H1 (cell line): ENCODE measurements around the gene USP7. TPM values are rescaled to one million over a fixed set of nuclear protein-coding genes. Genes with fewer than 3 reads are reported as not detected.

Experiments used
- CTCF ChIA-PET: fragments of 300-600 bp; sonication (Branson Sonifier 250); formaldehyde crosslinking; loops from one replicate; lab custom pipeline; 2021; ENCODE audit not compliant: partially characterized antibody; lab: Charles Lee
- POLR2A ChIA-PET: fragments of 300-600 bp; sonication (Branson Sonifier 250); formaldehyde crosslinking; loops from one replicate; lab custom pipeline; 2021; ENCODE audit warnings: inconsistent platforms; ENCODE audit not compliant: partially characterized antibody; lab: Charles Lee
- DNase-seq, 2 experiments: peaks; one replicate each; pipeline versions ENCODE4 v3.0.0 to v3.0.0-alpha.2; 2010 to 2022; ENCODE audit warnings: low spot score in 2 of 2, low read depth in 1 of 2, mixed read lengths in 1 of 2
- FAIRE-seq: peaks from 2 replicates; lab custom pipeline; 2011; peaks lifted over from hg19 to GRCh38; lab: Jason Lieb, UNC
- H2AFZ ChIP-seq: 2 replicates; pipeline ENCODE4 v1.8.1; 2012; ENCODE audit warnings: low read length, inconsistent platforms
- H2AK5ac ChIP-seq: 2 replicates; pipeline ENCODE4 v1.6.1; 2013; ENCODE audit warnings: low read depth, low read length
- H2BK120ac ChIP-seq: replicated peaks from 2 replicates; pipeline ENCODE3; 2013; ENCODE audit warnings: low read depth, low read length, inconsistent platforms
- H2BK12ac ChIP-seq: 2 replicates; pipeline ENCODE4 v1.6.1; 2013; ENCODE audit warnings: low read depth, low read length
- H2BK15ac ChIP-seq: 2 replicates; pipeline ENCODE4 v1.6.1; 2013; ENCODE audit warnings: low read length
- H2BK20ac ChIP-seq: 2 replicates; pipeline ENCODE4 v1.6.1; 2013; ENCODE audit warnings: low read length
- H2BK5ac ChIP-seq: 2 replicates; pipeline ENCODE4 v1.6.1; 2013; ENCODE audit warnings: low read depth, low read length
- H3K14ac ChIP-seq: 2 replicates; pipeline ENCODE4 v1.6.1; 2013; ENCODE audit warnings: inconsistent platforms; ENCODE audit not compliant: insufficient read length
- H3K18ac ChIP-seq: 2 replicates; pipeline ENCODE4 v1.6.1; 2013; ENCODE audit warnings: low read length; ENCODE audit errors: extremely low read depth
- H3K23ac ChIP-seq: 2 replicates; pipeline ENCODE4 v1.6.1; 2013; ENCODE audit warnings: inconsistent platforms; ENCODE audit not compliant: insufficient read length
- H3K23me2 ChIP-seq: 2 replicates; pipeline ENCODE4 v1.6.1; 2013; ENCODE audit warnings: low read depth, low read length
- H3K27ac ChIP-seq: 2 replicates; pipeline ENCODE4 v1.6.1; 2011; ENCODE audit warnings: low read depth, low read length, inconsistent platforms
- H3K27me3 ChIP-seq, 4 experiments: replicated peaks in 1 of 4; 1 replicate in 1 of 4; 2 replicates in 3 of 4; pipeline versions ENCODE4 v1.6.1 to v1.8.1; 2011 to 2013; ENCODE audit warnings: low read length in 3 of 4, mild to moderate bottlenecking in 3 of 4, inconsistent platforms in 2 of 4, mixed read lengths in 2 of 4, moderate library complexity in 1 of 4; ENCODE audit not compliant: control insufficient read depth in 3 of 4, insufficient read depth in 3 of 4; ENCODE audit errors: extremely low read depth in 1 of 4
- H3K36me3 ChIP-seq, 4 experiments: 2 replicates each; pipeline versions ENCODE4 v1.6.1 to v1.8.1; 2011 to 2013; ENCODE audit warnings: mild to moderate bottlenecking in 4 of 4, low read length in 3 of 4, moderate library complexity in 2 of 4, control low read depth in 1 of 4, inconsistent platforms in 1 of 4; ENCODE audit not compliant: insufficient read depth in 4 of 4, control insufficient read depth in 2 of 4
- H3K4ac ChIP-seq: replicated peaks from 2 replicates; pipeline ENCODE3; 2013; ENCODE audit warnings: low read length, low read depth, mixed read lengths, inconsistent platforms; ENCODE audit not compliant: insufficient read length
- H3K4me1 ChIP-seq, 4 experiments: replicated peaks in 1 of 4; 1 replicate in 1 of 4; 2 replicates in 3 of 4; pipeline versions ENCODE4 v1.6.1 to v1.8.1; 2011 to 2013; ENCODE audit warnings: low read length in 3 of 4, inconsistent platforms in 2 of 4, mixed read lengths in 1 of 4; ENCODE audit not compliant: insufficient read depth in 4 of 4, control insufficient read depth in 3 of 4
- H3K4me2 ChIP-seq, 2 experiments: 2 replicates each; pipeline versions ENCODE4 v1.6.1 to v1.8.1; 2011 to 2013; ENCODE audit warnings: low read depth in 2 of 2, low read length in 2 of 2, control low read depth in 1 of 2, inconsistent platforms in 1 of 2, mild to moderate bottlenecking in 1 of 2; ENCODE audit not compliant: insufficient read depth in 1 of 2
- H3K4me3 ChIP-seq, 4 experiments: fragments of 200-600, 300-600 bp in 1 of 4; sonication (generic), shearing (Covaris generic), sonication (Bioruptor Twin) in 1 of 4; 2 replicates each; pipeline versions ENCODE4 v1.5.1 to v1.8.1; 2011 to 2016; ENCODE audit warnings: low read length in 4 of 4, low read depth in 3 of 4, control low read depth in 2 of 4, inconsistent platforms in 2 of 4, mild to moderate bottlenecking in 2 of 4, mixed read lengths in 1 of 4, moderate library complexity in 1 of 4; ENCODE audit not compliant: insufficient read depth in 2 of 4; ENCODE audit errors: extremely low read depth in 1 of 4
- H3K56ac ChIP-seq: replicated peaks from 2 replicates; pipeline ENCODE3; 2013; ENCODE audit warnings: low read depth, mild to moderate bottlenecking, mixed read lengths, low read length, inconsistent platforms; ENCODE audit not compliant: insufficient read length
- H3K79me1 ChIP-seq: 2 replicates; pipeline ENCODE4 v1.6.1; 2013; ENCODE audit warnings: low read depth, low read length, control low read depth
- H3K79me2 ChIP-seq, 2 experiments: 2 replicates each; pipeline versions ENCODE4 v1.6.1 to v1.8.1; 2012 to 2013; ENCODE audit warnings: low read length in 2 of 2, mild to moderate bottlenecking in 2 of 2, inconsistent platforms in 1 of 2; ENCODE audit not compliant: insufficient read depth in 2 of 2, control insufficient read depth in 1 of 2
- H3K9ac ChIP-seq, 4 experiments: replicated peaks in 1 of 4; 1 replicate in 1 of 4; 2 replicates in 3 of 4; pipeline versions ENCODE4 v1.6.1 to v1.8.1; 2011 to 2013; ENCODE audit warnings: low read depth in 3 of 4, low read length in 3 of 4, control low read depth in 2 of 4, mild to moderate bottlenecking in 2 of 4, moderate library complexity in 2 of 4, inconsistent platforms in 1 of 4; ENCODE audit errors: extremely low read depth in 1 of 4
- H3K9me3 ChIP-seq, 2 experiments: 2 replicates each; pipeline versions ENCODE4 v1.6.1 to v1.8.1; 2012 to 2013; ENCODE audit warnings: mild to moderate bottlenecking in 2 of 2, moderate library complexity in 2 of 2, control low read depth in 1 of 2, inconsistent platforms in 1 of 2, low read depth in 1 of 2, low read length in 1 of 2, mixed read lengths in 1 of 2; ENCODE audit not compliant: insufficient read depth in 2 of 2
- H4K20me1 ChIP-seq, 2 experiments: replicated peaks in 1 of 2; 2 replicates each; pipeline versions ENCODE3 to v1.8.1; 2011 to 2013; ENCODE audit warnings: inconsistent platforms in 2 of 2, low read length in 2 of 2, mild to moderate bottlenecking in 1 of 2; ENCODE audit not compliant: insufficient read depth in 2 of 2, control insufficient read depth in 1 of 2
- H4K5ac ChIP-seq: 2 replicates; pipeline ENCODE4 v1.6.1; 2013; ENCODE audit warnings: low read length, low read depth, mixed read lengths, inconsistent platforms; ENCODE audit not compliant: insufficient read length
- H4K8ac ChIP-seq: 2 replicates; pipeline ENCODE4 v1.8.0; 2013; ENCODE audit warnings: mild to moderate bottlenecking, moderate library complexity, low read length, inconsistent platforms; ENCODE audit not compliant: insufficient read depth; ENCODE audit errors: extremely low read depth
- H4K91ac ChIP-seq: replicated peaks from 2 replicates; pipeline ENCODE3; 2013; ENCODE audit warnings: low read length, mixed read lengths, inconsistent platforms; ENCODE audit not compliant: insufficient read length
- SP1 ChIP-seq: IDR thresholded peaks from 2 replicates; pipeline ENCODE4 v1.6.1; 2011; ENCODE audit warnings: low read depth, low read length
- WGBS, 2 experiments: shearing (Covaris generic) in 1 of 2; methylation state at CpG; one replicate each; pipeline versions ENCODE4 v1.1.6 to v1.1.7; 2013 to 2015; ENCODE audit warnings: low lambda C conversion rate in 2 of 2, mixed read lengths in 2 of 2, inconsistent platforms in 1 of 2, low coverage in 1 of 2, missing lambda C conversion rate in 1 of 2; ENCODE audit not compliant: insufficient replicate concordance in 2 of 2, insufficient coverage in 1 of 2, insufficient read length in 1 of 2; ENCODE audit errors: extremely low coverage in 1 of 2, missing lambda C conversion rate in 1 of 2; 5-methylcytosine and 5-hydroxymethylcytosine counted together
- polyA plus RNA-seq, 7 experiments: library from polyadenylated mRNA; depleted of rRNA in 3 of 7; stranded (reverse) in 5 of 7; unstranded in 2 of 7; fragments of >200 nt in 5 of 7; fragments of 200-250 nt in 2 of 7; gene quantifications; 1 replicate in 5 of 7; 2 replicates in 1 of 7; 4 replicates in 1 of 7; pipeline versions ENCODE4 v1.2.1 to v1.2.3, GENCODE V29; 2011 to 2013; ENCODE audit warnings: missing spikeins in 2 of 7, mixed read lengths in 2 of 7
- total RNA-seq: library from RNA; stranded (reverse); fragmentation: NEBNext Ultra II Directional; extraction: Animal tissue kit (Norgen Biotek cat#: 25700); gene quantifications from 2 replicates; pipeline ENCODE4 v1.2.1, GENCODE V29; 2021

Gene USP7
- total and polyA plus RNA-seq, 2 of the 8 experiments (the other 6 are each of a cell fraction or from before 2014, with no cell fraction given) = 21.3 to 211 TPM

GRCh38 chr16:9004183-9004582 lies 40.5 kb upstream of the USP7 start:
- Histone ChIP-seq H2BK5ac (no peak overlapping the region), H3K18ac (no peak overlapping the region)
- 83% methylated on average over 4 of the region's 4 CpGs; no CpG with 5 or more reads in 1 of the 2 experiments for WGBS, 2 experiments
- no peak for TF ChIP-seq SP1

More at GRCh38 chr16:9004183-9004582, 40.5 kb upstream of the USP7 start:
- no peaks in the 10 kb centered on the region for H3K79me2 ChIP-seq
- H3K4ac ChIP-seq = no peak overlapping the region
- H2BK120ac ChIP-seq = no peak overlapping the region
- no peak overlapping the region for H3K23ac ChIP-seq
- no peaks in the 10 kb centered on the region for H4K20me1 ChIP-seq
- H3K56ac ChIP-seq = no peak overlapping the region
- no peak overlapping the region for H2AK5ac ChIP-seq
- H4K91ac ChIP-seq = no peak overlapping the region
- no peak overlapping the region for H3K4me3 ChIP-seq
- H3K27ac ChIP-seq = no peak overlapping the region
- no peak overlapping the region for H3K14ac ChIP-seq
- H2BK15ac ChIP-seq = no peak overlapping the region
- H3K9ac ChIP-seq = no peak overlapping the region
- FAIRE-seq (no peak), DNase-seq (no peak)
- H3K4me2 ChIP-seq = no peak overlapping the region
- no peaks in the 10 kb centered on the region; a peak in 1 of 7 replicates for H3K27me3 ChIP-seq
- no peak overlapping the region for H4K5ac ChIP-seq
- H2BK20ac ChIP-seq = no peak overlapping the region
- no peak overlapping the region for H2AFZ ChIP-seq
- H2BK12ac ChIP-seq = no peak overlapping the region
- H3K36me3 ChIP-seq = no peaks in the 10 kb centered on the region
- no peaks in the 10 kb centered on the region for H3K9me3 ChIP-seq
- no peaks in the 10 kb centered on the region for H3K23me2 ChIP-seq
- no peaks in the 10 kb centered on the region for H3K79me1 ChIP-seq
- CTCF ChIA-PET = interaction anchor here (0.6 to 9.7 kb wide), 9 partner anchors 9 to 132 kb away, joined by 3 to 189 read pairs (median 4); no protein-coding TSS in a partner anchor
- peaks cover 0 to 6% (median 1%) of the 10 kb centered on the region in 4 experiments; a peak in 4 of 7 replicates for H3K4me1 ChIP-seq
- POLR2A ChIA-PET = no interaction called here
- no peak overlapping the region for H4K8ac ChIP-seq
